AG04450 (cell line): Measurements from ENCODE around the gene RLN3. TPM values are rescaled to one million over a fixed set of nuclear protein-coding genes. Genes with fewer than 3 reads are reported as not detected.

Source experiments
- CTCF ChIA-PET: fragments of 300-600, 350-600 bp; formaldehyde crosslinking; extraction: SDS; loops from one replicate; lab custom pipeline; 2022; ENCODE audit warnings: antibody characterized with exemption, inconsistent platforms; lab: Charles Lee
- POLR2A ChIA-PET: fragments of 350-600 bp; formaldehyde crosslinking; extraction: SDS; loops from one replicate; lab custom pipeline; 2021; ENCODE audit warnings: antibody characterized with exemption, inconsistent platforms; lab: Yijun Ruan, JAX
- DNase-seq: peaks from one replicate; pipeline ENCODE4 v3.0.0-alpha.2; 2011; ENCODE audit warnings: low read depth, low spot score
- H3K27ac ChIP-seq: one replicate; pipeline ENCODE4 v1.5.1; 2012; ENCODE audit warnings: low read depth, low read length, control low read depth
- H3K27me3 ChIP-seq: one replicate; pipeline ENCODE4 v1.6.0; 2012; ENCODE audit warnings: low read length; ENCODE audit not compliant: control insufficient read depth, insufficient read depth
- H3K4me3 ChIP-seq: 2 replicates; pipeline ENCODE4 v1.5.1; 2011; ENCODE audit warnings: mild to moderate bottlenecking, low read depth, low read length, control low read depth
- H3K9me3 ChIP-seq: 2 replicates; pipeline ENCODE4 v1.5.1; 2012; ENCODE audit warnings: low read length; ENCODE audit not compliant: control insufficient read depth, insufficient read depth
- polyA plus RNA-seq: library from polyadenylated mRNA; depleted of rRNA; stranded (reverse); fragments of >200 nt; gene quantifications from 2 replicates; pipeline ENCODE4 v1.2.3, GENCODE V29; 2011
- TF ChIP-seq, protein P1 (sequence below): IDR thresholded peaks from 2 replicates; pipeline ENCODE4 v1.5.1; 2011; ENCODE audit warnings: low read depth, low read length, control low read depth, inconsistent platforms

RLN3 gene
- polyA plus RNA-seq, 1 experiment: not detected

- H3K9me3 ChIP-seq: no peaks in the 10 kb centered on the region; the same call in 1 of the 2 replicates
- no peak overlapping the region for H3K27ac ChIP-seq
- ChIA-PET POLR2A (no interaction called here), CTCF (interaction anchor here (0.6 to 6.4 kb wide), 4 partner anchors 10 to 191 kb away, joined by 3 to 68 read pairs (median 10); partner anchors contain the start of genes ASF1B and PALM3)
- TF ChIP-seq, protein P1, sequence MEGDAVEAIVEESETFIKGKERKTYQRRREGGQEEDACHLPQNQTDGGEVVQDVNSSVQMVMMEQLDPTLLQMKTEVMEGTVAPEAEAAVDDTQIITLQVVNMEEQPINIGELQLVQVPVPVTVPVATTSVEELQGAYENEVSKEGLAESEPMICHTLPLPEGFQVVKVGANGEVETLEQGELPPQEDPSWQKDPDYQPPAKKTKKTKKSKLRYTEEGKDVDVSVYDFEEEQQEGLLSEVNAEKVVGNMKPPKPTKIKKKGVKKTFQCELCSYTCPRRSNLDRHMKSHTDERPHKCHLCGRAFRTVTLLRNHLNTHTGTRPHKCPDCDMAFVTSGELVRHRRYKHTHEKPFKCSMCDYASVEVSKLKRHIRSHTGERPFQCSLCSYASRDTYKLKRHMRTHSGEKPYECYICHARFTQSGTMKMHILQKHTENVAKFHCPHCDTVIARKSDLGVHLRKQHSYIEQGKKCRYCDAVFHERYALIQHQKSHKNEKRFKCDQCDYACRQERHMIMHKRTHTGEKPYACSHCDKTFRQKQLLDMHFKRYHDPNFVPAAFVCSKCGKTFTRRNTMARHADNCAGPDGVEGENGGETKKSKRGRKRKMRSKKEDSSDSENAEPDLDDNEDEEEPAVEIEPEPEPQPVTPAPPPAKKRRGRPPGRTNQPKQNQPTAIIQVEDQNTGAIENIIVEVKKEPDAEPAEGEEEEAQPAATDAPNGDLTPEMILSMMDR: no peak
- H3K27me3 ChIP-seq: no peaks in the 10 kb centered on the region
- no peak overlapping the region for H3K4me3 ChIP-seq
- no peak for DNase-seq
Observed at GRCh38 chr19:14070268-14071050, 42.5 kb downstream of the RLN3 start.

- Histone ChIP-seq H3K27me3 (no peaks in the 10 kb centered on the region), H3K9me3 (no peaks in the 10 kb centered on the region; the same call in 1 of the 2 replicates), H3K27ac (no peak within 1 kb of the TSS), H3K4me3 (peak within 1 kb of the TSS; percentile 74)
- TF ChIP-seq, protein P1: no peak
- ChIA-PET POLR2A (interaction anchor here (0.6 kb wide), 1 partner anchor 9 kb away, joined by 3 read pairs; no protein-coding TSS in a partner anchor), CTCF (interaction anchor here (1.1 to 6.4 kb wide), 6 partner anchors 12 to 193 kb away, joined by 3 to 68 read pairs (median 10); partner anchors contain the start of genes PALM3 and RLN3)
- no peak for DNase-seq
Observed at GRCh38 chr19:14072535-14073260, 44.8 kb downstream of the RLN3 start, which contains the start of gene MISP3. Gene MISP3 (plus strand): TSS chr19:14072786. CDS start chr19:14073310, 524 bp downstream.

DNA sequence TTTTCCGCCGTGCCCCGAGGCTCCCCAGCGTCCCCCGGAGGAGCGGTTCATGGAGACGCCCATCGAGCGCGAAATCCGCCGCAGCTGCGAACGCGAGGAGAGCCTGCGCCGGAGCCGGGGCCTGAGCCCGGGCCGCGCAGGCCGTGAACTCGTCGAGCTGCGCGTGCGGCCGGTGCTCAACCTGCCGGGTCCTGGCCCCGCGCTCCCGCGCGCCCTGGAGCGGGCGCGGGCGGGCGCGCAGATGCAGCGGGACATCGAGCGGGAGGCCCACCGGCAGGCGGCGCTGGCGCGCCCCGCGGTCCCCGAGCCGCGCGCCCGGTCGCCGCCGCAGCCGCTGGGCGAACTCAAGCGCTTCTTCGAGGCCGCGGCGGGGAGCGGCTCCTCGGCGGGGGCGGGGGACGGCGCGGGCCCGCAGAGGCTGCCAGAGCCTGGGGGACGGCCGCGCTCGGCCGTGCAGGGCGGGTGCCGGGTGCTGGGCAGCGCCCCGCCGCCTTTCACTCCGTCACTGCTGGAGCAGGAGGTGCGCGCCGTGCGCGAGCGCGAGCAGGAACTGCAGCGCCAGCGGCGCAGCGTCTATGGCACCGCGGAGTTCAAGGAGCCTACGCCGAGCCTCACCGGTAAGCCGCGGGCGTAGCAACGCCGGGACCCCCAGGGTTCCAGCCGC, 45.4 kb downstream of the RLN3 start:
- no peak for DNase-seq
- TF ChIP-seq, protein P1: no peak; the same call in 1 of the 2 replicates
- ChIA-PET CTCF (interaction anchor here (0.6 to 6.4 kb wide), 7 partner anchors 13 to 275 kb away, joined by 3 to 68 read pairs (median 4); partner anchors contain the start of gene PALM3), POLR2A (interaction anchor here (0.6 kb wide), 1 partner anchor 8 kb away, joined by 3 read pairs; no protein-coding TSS in a partner anchor)
- Histone ChIP-seq H3K27ac (no peak overlapping the region), H3K9me3 (no peaks in the 10 kb centered on the region; the same call in 1 of the 2 replicates), H3K4me3 (peak overlapping the region; percentile 74), H3K27me3 (no peaks in the 10 kb centered on the region)

- POLR2A ChIA-PET: interaction anchor here (0.6 kb wide), 1 partner anchor 68 kb away, joined by 3 read pairs; the partner anchor contains the start of gene RFX1
- CTCF ChIA-PET: interaction anchor here (0.6 to 6.4 kb wide), 5 partner anchors 14 to 274 kb away, joined by 3 to 68 read pairs (median 4); partner anchors contain the start of gene PALM3
- no peaks in the 10 kb centered on the region for H3K27me3 ChIP-seq
- TF ChIP-seq, protein P1: 0 out of 2 replicates have a peak, but pooled peaks have one; percentile 7
- H3K9me3 ChIP-seq: no peaks in the 10 kb centered on the region; the same call in 1 of the 2 replicates
- H3K4me3 ChIP-seq: peak overlapping the region; percentile 74
- H3K27ac ChIP-seq: no peak overlapping the region
- no peak for DNase-seq
Observed at GRCh38 chr19:14073925-14074838, 46.2 kb downstream of the RLN3 start.
